Brain microvascular endothelial cell (primary cell): Measurements from ENCODE around the gene TPSAB1.
"Not testable (repeated sequence)": the region's sequence is repeated elsewhere in the genome, so short reads cannot be mapped to it uniquely, and the experiment has no call there.

ENCODE experiments used
- DNase-seq: peaks from one replicate; pipeline ENCODE4 v3.0.0-alpha.2; 2020
- H3K27ac ChIP-seq: fragments of 250-450 bp; sonication (Bioruptor Pico); 2 replicates; pipeline ENCODE4 v1.5.1; 2020; ENCODE audit warnings: mild to moderate bottlenecking, moderate library complexity
- H3K27me3 ChIP-seq: fragments of 250-450 bp; sonication (Bioruptor Pico); replicated peaks from 2 replicates; pipeline ENCODE4 v1.5.1; 2020; ENCODE audit warnings: mild to moderate bottlenecking
- H3K36me3 ChIP-seq: fragments of 250-450 bp; sonication (Bioruptor Pico); replicated peaks from 2 replicates; pipeline ENCODE4 v1.5.1; 2020; ENCODE audit warnings: mild to moderate bottlenecking
- H3K4me3 ChIP-seq: 2 replicates; pipeline ENCODE4 v1.5.1; 2011; ENCODE audit warnings: low read depth, mild to moderate bottlenecking, control low read depth, low read length, moderate library complexity
- in situ Hi-C: cut with HindIII; loops from 2 replicates; pipeline ENCODE4 v1.10.0; 2017; ENCODE audit warnings: low sequenced_read_pairs, low pct_ligation_motif_present
- TF ChIP-seq, protein P1 (sequence below): IDR thresholded peaks from 2 replicates; pipeline ENCODE4 v1.5.1; 2011; ENCODE audit warnings: low read depth, mild to moderate bottlenecking, moderate library complexity, low read length, control low read depth, inconsistent platforms; ENCODE audit errors: missing control alignments

TPSAB1 gene

DNA sequence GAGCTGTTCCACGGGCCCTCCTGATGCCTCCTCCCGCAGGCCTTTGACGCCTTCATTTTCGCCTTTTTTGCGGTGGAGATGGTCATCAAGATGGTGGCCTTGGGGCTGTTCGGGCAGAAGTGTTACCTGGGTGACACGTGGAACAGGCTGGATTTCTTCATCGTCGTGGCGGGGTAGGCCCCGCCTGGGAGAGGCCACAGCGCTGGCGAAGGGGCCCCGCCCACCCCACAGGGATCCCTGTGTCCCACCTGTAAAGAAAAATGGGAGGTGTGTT lies 45.2 kb upstream of the TPSAB1 start:
- in situ Hi-C loops, result no loop called here
- no peak for DNase-seq
- H3K27ac ChIP-seq, result no peak overlapping the region
- H3K27me3 ChIP-seq, result no peaks in the 10 kb centered on the region
- H3K4me3 ChIP-seq, result no peak overlapping the region
- no peaks in the 10 kb centered on the region for H3K36me3 ChIP-seq
- TF ChIP-seq, protein P1, sequence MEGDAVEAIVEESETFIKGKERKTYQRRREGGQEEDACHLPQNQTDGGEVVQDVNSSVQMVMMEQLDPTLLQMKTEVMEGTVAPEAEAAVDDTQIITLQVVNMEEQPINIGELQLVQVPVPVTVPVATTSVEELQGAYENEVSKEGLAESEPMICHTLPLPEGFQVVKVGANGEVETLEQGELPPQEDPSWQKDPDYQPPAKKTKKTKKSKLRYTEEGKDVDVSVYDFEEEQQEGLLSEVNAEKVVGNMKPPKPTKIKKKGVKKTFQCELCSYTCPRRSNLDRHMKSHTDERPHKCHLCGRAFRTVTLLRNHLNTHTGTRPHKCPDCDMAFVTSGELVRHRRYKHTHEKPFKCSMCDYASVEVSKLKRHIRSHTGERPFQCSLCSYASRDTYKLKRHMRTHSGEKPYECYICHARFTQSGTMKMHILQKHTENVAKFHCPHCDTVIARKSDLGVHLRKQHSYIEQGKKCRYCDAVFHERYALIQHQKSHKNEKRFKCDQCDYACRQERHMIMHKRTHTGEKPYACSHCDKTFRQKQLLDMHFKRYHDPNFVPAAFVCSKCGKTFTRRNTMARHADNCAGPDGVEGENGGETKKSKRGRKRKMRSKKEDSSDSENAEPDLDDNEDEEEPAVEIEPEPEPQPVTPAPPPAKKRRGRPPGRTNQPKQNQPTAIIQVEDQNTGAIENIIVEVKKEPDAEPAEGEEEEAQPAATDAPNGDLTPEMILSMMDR, result no peak

DNA sequence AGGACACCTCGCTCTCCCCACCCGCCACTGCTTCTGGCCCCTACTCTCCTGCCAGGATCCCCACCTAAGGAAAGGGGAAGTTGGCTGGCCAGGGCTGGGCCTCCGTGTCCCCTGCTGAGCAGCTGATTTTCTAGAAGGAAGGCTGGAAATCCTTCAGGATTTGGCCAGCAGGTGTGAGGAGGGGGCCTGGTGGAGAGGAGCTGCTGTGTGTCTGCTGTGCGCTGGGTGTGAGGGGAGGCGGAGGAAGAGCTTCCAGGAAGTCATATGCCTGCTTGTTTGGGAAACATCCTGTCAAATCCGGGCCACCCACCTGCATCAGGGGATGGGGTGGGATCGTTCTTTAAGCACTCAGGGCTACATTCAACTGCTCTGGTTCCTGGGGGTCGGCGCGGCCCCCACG lies 44.0 kb upstream of the TPSAB1 start:
- Histone ChIP-seq H3K27ac (no peak overlapping the region), H3K36me3 (no peaks in the 10 kb centered on the region), H3K4me3 (no peak overlapping the region), H3K27me3 (no peaks in the 10 kb centered on the region)
- DNase-seq, result no peak
- in situ Hi-C loops, result no loop called here
- TF ChIP-seq, protein P1, result no peak

DNA sequence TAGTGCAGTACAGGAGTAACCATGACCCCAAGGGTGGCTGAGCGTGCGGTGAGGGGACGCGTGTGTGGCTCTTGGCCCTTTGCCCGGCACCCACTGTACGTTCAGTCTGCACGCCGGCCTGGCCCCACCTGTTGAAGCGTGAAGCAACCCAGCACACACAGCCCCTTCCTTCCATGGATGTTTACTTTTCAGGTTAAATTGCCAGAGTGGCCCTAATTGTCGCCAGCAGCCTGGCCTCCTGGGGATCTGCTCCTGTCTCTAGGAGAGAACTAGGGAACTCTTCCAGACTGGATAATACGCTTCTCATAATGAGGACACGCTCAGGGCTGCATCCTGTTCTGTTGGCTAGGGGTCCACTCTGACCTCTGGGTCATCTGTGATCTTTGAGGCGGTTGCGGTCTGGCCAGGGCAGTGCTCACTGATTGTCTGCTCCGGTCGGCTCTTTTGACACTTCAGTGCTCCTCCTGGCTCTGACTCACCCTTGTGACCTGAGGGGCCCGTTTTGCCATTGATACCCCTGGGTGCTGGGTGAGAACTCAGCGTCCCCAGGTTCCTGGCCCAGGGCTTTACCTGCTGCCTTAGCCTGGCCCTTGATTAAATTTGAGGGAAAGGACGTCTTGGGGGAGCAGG lies 43.2 kb upstream of the TPSAB1 start:
- H3K4me3 ChIP-seq, result no peak overlapping the region
- DNase-seq, result no peak
- no peak overlapping the region for H3K27ac ChIP-seq
- in situ Hi-C loops, result no loop called here
- TF ChIP-seq, protein P1, result no peak
- H3K36me3 ChIP-seq, result peaks cover 3% of the 10 kb centered on the region
- H3K27me3 ChIP-seq, result no peaks in the 10 kb centered on the region

DNA sequence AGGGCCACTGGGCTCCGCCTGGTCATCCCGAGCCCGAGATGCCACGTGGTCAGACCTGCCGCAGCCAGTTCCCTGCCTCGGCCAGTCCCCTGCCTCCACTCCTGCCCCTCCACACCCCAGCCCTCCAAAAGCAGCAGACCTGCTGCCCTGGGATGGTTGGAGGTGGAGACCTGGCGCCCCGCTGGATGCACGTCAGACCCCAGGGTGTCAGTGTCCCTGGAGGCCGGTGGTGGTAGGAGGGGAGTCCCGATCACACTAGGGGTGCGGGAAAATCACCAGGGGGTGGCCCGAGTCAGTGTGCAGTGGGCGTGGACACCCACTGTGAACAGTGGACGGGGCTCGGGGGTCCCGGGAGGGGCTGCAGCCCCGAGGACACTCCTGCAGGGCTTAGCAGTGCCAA lies 42.3 kb upstream of the TPSAB1 start:
- no peak overlapping the region for H3K4me3 ChIP-seq
- no peak for DNase-seq
- peaks cover 3% of the 10 kb centered on the region for H3K36me3 ChIP-seq
- TF ChIP-seq, protein P1, result no peak
- in situ Hi-C loops, result no loop called here
- H3K27me3 ChIP-seq, result no peaks in the 10 kb centered on the region
- H3K27ac ChIP-seq, result no peak overlapping the region

DNA sequence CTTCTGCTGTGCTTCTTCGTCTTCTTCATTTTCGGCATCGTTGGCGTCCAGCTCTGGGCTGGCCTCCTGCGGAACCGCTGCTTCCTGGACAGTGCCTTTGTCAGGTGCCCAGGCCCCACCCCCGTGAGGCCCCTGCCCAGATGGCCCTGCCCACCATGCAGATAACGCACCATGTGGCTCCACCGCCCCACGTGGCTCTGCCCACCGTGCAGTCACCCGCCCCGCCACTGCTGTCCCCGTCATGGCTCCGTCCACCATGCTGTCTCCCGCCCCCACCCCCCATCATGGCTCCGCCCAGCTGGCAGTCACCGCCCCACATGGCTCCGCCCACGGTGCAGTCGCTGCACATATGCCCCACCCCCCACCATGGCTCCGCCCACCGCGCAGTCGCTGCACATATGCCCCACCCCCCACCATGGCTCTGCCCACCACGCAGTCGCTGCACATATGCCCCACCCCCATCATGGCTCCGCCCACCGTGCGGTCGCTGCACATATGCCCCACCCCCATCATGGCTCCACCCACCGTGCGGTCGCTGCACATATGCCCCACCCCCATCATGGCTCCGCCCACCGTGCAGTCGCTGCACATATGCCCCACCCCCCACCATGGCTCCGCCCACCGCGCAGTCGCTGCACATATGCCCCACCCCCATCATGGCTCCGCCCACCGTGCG lies 41.7 kb upstream of the TPSAB1 start:
- H3K36me3 ChIP-seq, H3K27me3 ChIP-seq, DNase-seq, H3K4me3 ChIP-seq, in situ Hi-C loops, H3K27ac ChIP-seq: not testable (repeated sequence)

DNA sequence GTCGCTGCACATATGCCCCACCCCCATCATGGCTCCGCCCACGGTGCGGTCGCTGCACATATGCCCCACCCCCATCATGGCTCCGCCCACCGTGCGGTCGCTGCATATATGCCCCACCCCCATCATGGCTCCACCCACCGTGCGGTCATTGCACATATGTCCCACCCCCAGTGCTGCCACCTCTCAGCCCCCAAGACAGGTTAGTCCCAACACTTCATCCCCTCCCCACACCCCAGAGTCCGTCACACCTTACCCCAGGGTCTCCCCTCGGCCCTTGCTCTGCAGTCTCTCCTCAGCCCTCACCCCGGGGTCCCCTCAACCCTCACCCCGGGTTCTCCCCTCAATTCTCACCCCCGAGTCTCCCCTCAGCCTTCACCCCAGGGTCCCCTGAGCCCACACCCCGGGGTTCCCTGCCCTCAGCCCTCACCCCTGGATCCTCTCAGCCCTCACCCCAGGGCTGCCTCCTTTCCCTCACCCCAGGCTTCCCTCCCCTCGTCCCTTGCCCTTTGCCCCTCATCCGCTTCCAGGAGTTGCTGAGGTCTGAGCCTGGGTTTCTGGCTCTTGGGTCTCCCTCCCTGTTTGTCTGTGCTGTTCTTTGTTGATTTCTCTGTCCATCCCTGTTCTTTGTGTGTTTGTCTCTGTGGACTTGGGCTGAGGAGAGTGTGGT lies 41.0 kb upstream of the TPSAB1 start:
- TF ChIP-seq, protein P1, result no peak
- in situ Hi-C loops, result no loop called here

More for the DNA sequence above, 41.0 kb upstream of the TPSAB1 start:
- Histone ChIP-seq H3K36me3 (peaks cover 3% of the 10 kb centered on the region), H3K27me3 (no peaks in the 10 kb centered on the region), H3K27ac (no peak overlapping the region), H3K4me3 (no peak overlapping the region)
- no peak for DNase-seq
